Transverse colon (tissue), 4 donors: ENCODE measurements around the gene ILF3.

ENCODE experiments used
- CTCF ChIP-seq, 5 experiments: fragments of 200-600 bp in 3 of 5; fragments of 450-650 bp in 2 of 5; sonication (generic) in 3 of 5; IDR thresholded peaks; 1 replicate in 2 of 5; 2 replicates in 3 of 5; pipeline ENCODE4 v1.5.1; 2016 to 2017; ENCODE audit warnings: antibody characterized with exemption in 5 of 5, inconsistent platforms in 3 of 5, mild to moderate bottlenecking in 2 of 5, moderate library complexity in 1 of 5
- POLR2AphosphoS5 ChIP-seq, 3 donors: sonication (generic); formaldehyde crosslinking; IDR thresholded peaks; one replicate each; pipeline ENCODE4 v1.6.1; 2016; ENCODE audit warnings: antibody characterized with exemption in 3 of 3

- no peak for TF ChIP-seq CTCF (IDR thresholded peaks at IDR 0.05)
- no peak for TF ChIP-seq POLR2AphosphoS5 (IDR thresholded peaks at IDR 0.05)
These were observed 17.7 kb upstream of the ILF3 start for GRCh38 chr19:10636304-10636972.
